HepG2 (cell line): ENCODE measurements around the gene CERS1. TPM values are rescaled to one million over a fixed set of nuclear protein-coding genes. Genes with fewer than 3 reads are reported as not detected.

Experiments
- AFF4 ChIP-seq: sonication (generic); formaldehyde crosslinking; IDR thresholded peaks from 2 replicates; pipeline ENCODE4 v1.4.0; 2020; ENCODE audit warnings: missing genetic modification reagents
- CBX2 ChIP-seq, 2 experiments: fragments of 200-600 bp in 1 of 2; sonication (generic); formaldehyde crosslinking in 1 of 2; IDR thresholded peaks; 2 replicates each; pipeline versions ENCODE4 v1.7.0 to v1.8.1; 2018 to 2022; ENCODE audit warnings: low read depth in 2 of 2, low read length in 1 of 2, mild to moderate bottlenecking in 1 of 2, missing genetic modification reagents in 1 of 2
- CEBPZ ChIP-seq: IDR thresholded peaks from 2 replicates; pipeline ENCODE4 v1.6.1; 2012; ENCODE audit warnings: low read length, improper control_type of control experiment
- FUBP1 ChIP-seq: sonication (generic); formaldehyde crosslinking; IDR thresholded peaks from 2 replicates; pipeline ENCODE4 v1.5.1; 2020; ENCODE audit warnings: missing genetic modification reagents, mild to moderate bottlenecking, borderline replicate concordance
- KLF11 ChIP-seq: IDR thresholded peaks from 2 replicates; pipeline ENCODE4 v1.6.1; 2016; ENCODE audit warnings: missing compliant biosample characterization
- MAFG ChIP-seq: sonication (generic); formaldehyde crosslinking; IDR thresholded peaks from 2 replicates; pipeline ENCODE4 v1.5.1; 2020; ENCODE audit warnings: mild to moderate bottlenecking, missing genetic modification reagents
- NFKBIZ ChIP-seq: IDR thresholded peaks from 2 replicates; pipeline ENCODE4 v1.6.1; 2018; ENCODE audit warnings: missing genetic modification reagents, missing compliant biosample characterization
- SALL2 ChIP-seq: sonication (generic); formaldehyde crosslinking; IDR thresholded peaks from 2 replicates; pipeline ENCODE4 v1.8.1; 2023; ENCODE audit warnings: mild to moderate bottlenecking, missing genetic modification reagents, inconsistent platforms
- ZBTB14 ChIP-seq: sonication (generic); formaldehyde crosslinking; IDR thresholded peaks from 2 replicates; pipeline ENCODE4 v1.4.0; 2020; ENCODE audit warnings: missing genetic modification reagents
- polyA plus RNA-seq, 8 experiments: library from polyadenylated mRNA; depleted of rRNA in 3 of 8; stranded (reverse) in 7 of 8; unstranded in 1 of 8; fragments of >200 nt; fragmentation: Illumina TruSeq in 4 of 8; extraction: Trizol in 4 of 8; gene quantifications; 2 replicates each; pipeline versions ENCODE4 v1.2.1 to v1.2.3, GENCODE V29; 2011 to 2016; ENCODE audit warnings: low read depth in 4 of 8, missing spikeins in 1 of 8, mixed read lengths in 1 of 8; ENCODE audit not compliant: insufficient read depth in 1 of 8
- total RNA-seq, 5 experiments: library from RNA; depleted of rRNA; stranded (reverse); fragments of >200 nt; fragmentation: Illumina TruSeq; extraction: Trizol; gene quantifications; 2 replicates each; pipeline ENCODE4 v1.2.3, GENCODE V29; 2016; ENCODE audit warnings: low read depth in 1 of 5
- TF ChIP-seq, protein P1 (sequence below): sonication (generic); formaldehyde crosslinking; IDR thresholded peaks from 2 replicates; pipeline ENCODE4 v1.5.0; 2020; ENCODE audit warnings: missing genetic modification reagents
- TF ChIP-seq, protein P2 (sequence below): sonication (generic); formaldehyde crosslinking; IDR thresholded peaks from 2 replicates; pipeline ENCODE4 v1.9.0; 2021; ENCODE audit warnings: missing genetic modification reagents, borderline replicate concordance

CERS1 gene
- total and polyA plus RNA-seq, 2 of the 13 experiments (the other 11 are each of a cell fraction or from before 2014, with no cell fraction given) = 4.6 to 9.8 TPM

DNA sequence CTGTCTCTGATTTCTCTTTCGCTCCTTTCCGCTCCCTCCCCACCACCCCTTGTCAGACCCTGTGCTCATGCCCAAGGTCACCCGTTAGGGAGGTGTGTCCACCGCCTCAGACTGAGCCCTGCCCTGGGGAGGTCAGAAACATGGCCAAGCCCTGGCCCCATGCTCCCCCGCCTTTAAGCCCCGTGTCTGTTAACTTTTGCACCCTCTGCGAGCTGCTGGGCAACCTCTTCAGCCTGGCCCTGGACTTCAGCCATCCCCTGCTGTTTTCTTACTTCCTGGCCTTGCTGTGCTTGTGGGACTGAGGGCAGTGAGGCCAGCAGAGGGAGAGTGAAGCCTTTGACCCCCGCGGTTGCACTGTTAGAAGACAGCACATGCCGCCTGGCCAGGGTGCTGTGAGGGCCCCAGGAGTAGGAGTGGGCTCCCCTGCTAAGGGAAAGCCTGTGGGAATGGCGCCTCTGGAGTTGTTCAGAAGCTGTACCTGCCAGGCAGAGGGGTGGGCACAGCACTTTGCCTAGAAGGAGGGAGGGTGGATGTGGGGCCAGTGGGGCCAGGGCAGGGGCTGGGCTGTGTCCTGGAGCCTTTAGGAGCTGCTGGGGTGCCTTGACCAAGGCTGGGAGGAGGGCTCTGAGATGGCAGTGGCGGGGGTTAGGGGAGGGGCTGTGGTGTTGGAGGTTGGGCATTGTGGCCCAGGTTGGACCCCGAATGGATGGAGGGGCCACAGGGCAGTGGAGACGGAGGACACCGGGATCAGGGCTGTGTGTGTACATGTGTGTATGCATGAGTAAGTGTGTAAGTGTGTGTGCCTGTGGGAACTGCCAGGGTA, 56.3 kb downstream of the CERS1 start (continued):
- no peak for TF ChIP-seq CBX2 (IDR thresholded peaks at IDR 0.05; ENCODE audit: low read depth, low read length)
- TF ChIP-seq CBX2 (CRISPR knock-in tag; IDR thresholded peaks at IDR 0.05; ENCODE audit: low read depth) = no peak
- TF ChIP-seq NFKBIZ = 0 out of 2 replicates have a peak, but pooled peaks have one; percentile 31
- TF ChIP-seq, protein P1, sequence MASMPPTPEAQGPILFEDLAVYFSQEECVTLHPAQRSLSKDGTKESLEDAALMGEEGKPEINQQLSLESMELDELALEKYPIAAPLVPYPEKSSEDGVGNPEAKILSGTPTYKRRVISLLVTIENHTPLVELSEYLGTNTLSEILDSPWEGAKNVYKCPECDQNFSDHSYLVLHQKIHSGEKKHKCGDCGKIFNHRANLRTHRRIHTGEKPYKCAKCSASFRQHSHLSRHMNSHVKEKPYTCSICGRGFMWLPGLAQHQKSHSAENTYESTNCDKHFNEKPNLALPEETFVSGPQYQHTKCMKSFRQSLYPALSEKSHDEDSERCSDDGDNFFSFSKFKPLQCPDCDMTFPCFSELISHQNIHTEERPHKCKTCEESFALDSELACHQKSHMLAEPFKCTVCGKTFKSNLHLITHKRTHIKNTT (CRISPR knock-in tag) = no peak
- TF ChIP-seq, protein P2, sequence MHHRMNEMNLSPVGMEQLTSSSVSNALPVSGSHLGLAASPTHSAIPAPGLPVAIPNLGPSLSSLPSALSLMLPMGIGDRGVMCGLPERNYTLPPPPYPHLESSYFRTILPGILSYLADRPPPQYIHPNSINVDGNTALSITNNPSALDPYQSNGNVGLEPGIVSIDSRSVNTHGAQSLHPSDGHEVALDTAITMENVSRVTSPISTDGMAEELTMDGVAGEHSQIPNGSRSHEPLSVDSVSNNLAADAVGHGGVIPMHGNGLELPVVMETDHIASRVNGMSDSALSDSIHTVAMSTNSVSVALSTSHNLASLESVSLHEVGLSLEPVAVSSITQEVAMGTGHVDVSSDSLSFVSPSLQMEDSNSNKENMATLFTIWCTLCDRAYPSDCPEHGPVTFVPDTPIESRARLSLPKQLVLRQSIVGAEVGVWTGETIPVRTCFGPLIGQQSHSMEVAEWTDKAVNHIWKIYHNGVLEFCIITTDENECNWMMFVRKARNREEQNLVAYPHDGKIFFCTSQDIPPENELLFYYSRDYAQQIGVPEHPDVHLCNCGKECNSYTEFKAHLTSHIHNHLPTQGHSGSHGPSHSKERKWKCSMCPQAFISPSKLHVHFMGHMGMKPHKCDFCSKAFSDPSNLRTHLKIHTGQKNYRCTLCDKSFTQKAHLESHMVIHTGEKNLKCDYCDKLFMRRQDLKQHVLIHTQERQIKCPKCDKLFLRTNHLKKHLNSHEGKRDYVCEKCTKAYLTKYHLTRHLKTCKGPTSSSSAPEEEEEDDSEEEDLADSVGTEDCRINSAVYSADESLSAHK (CRISPR knock-in tag) = no peak
- TF ChIP-seq ZBTB14 (CRISPR knock-in tag) = peak; percentile 38; the same call in 1 of the 2 replicates
- no peak; the same call in 1 of the 2 replicates for TF ChIP-seq KLF11 (CRISPR knock-in tag)
- TF ChIP-seq MAFG (CRISPR knock-in tag) = no peak
- no peak for TF ChIP-seq SALL2 (CRISPR knock-in tag)
- 0 out of 2 replicates have a peak, but pooled peaks have one; percentile 62 for TF ChIP-seq AFF4 (CRISPR knock-in tag)
- no peak for TF ChIP-seq CEBPZ
- TF ChIP-seq FUBP1 (CRISPR knock-in tag) = no peak
